ENCODE measurements around the gene OR1J2. TPM values are rescaled to one million over a fixed set of nuclear protein-coding genes. Genes with fewer than 3 reads are reported as not detected.

OR1J2 gene
- 0.42 TPM for total RNA-seq
- not detected for polyA plus RNA-seq

- H3K27me3 ChIP-seq (ENCODE audit: control insufficient read depth, insufficient read depth, low read length) = peaks cover 7% of the 10 kb centered on the region
- H3K9me3 ChIP-seq (ENCODE audit: control insufficient read depth in 2 of 2, low read length in 2 of 2) = no peaks in the 10 kb centered on the region
- H3K4me1 ChIP-seq (ENCODE audit: control insufficient read depth, insufficient read depth, low read length, poor library complexity, severe bottlenecking) = no peaks in the 10 kb centered on the region
- Mint-ChIP-seq H3K9me3 (peaks cover 0 to 2% (median 0%) of the 10 kb centered on the region in 7 donors), H3K36me3 (no peaks in the 10 kb centered on the region), H3K4me1 (no peaks in the 10 kb centered on the region), H3K27me3 (peaks cover 20% of the 10 kb centered on the region), H3K4me3 (no peak within 1 kb of the TSS), H3K27ac (peak within 1 kb of the TSS in 1 of 3 donors; percentile 5)
- no peak within 1 kb of the TSS for H3K4me3 ChIP-seq (ENCODE audit: low read depth, low read length)
- H3K27ac ChIP-seq (ENCODE audit: insufficient read depth, low read length, poor library complexity, severe bottlenecking) = no peak within 1 kb of the TSS
- ATAC-seq (ENCODE audit: low read depth in 2 of 2) (no peak), DNase-seq (no peak)
- no peaks in the 10 kb centered on the region for H3K36me3 ChIP-seq (ENCODE audit: control insufficient read depth, insufficient read depth, low read length)
Measured at GRCh38 chr9:122510502-122510901, at the start of gene OR1J2. TSS of gene OR1J2 (plus strand) at chr9:122510802. CDS start at chr9:122510802, 0 bp downstream.

- peaks cover 0 to 4% (median 0%) of the 10 kb centered on the region in 7 donors for H3K9me3 Mint-ChIP-seq
- H3K27me3 ChIP-seq (ENCODE audit: control insufficient read depth, insufficient read depth, low read length) = peaks cover 22% of the 10 kb centered on the region
- ATAC-seq (ENCODE audit: low read depth in 2 of 2) (no peak), DNase-seq (peak in 1 of 3 donors; percentile 51)
- peaks cover 5 to 11% (median 8%) of the 10 kb centered on the region in 4 donors for H3K4me1 Mint-ChIP-seq
- no peaks in the 10 kb centered on the region for H3K36me3 ChIP-seq (ENCODE audit: control insufficient read depth, insufficient read depth, low read length)
- H3K36me3 Mint-ChIP-seq = no peaks in the 10 kb centered on the region
- peak overlapping the region; percentile 56 for H3K27ac ChIP-seq (ENCODE audit: insufficient read depth, low read length, poor library complexity, severe bottlenecking)
- H3K4me1 ChIP-seq (ENCODE audit: control insufficient read depth, insufficient read depth, low read length, poor library complexity, severe bottlenecking) = no peaks in the 10 kb centered on the region
- peak overlapping the region in 3 of 4 donors; percentile 91 to 98 (median 91) for H3K4me3 Mint-ChIP-seq
- H3K27ac Mint-ChIP-seq = peak overlapping the region; percentile 89 to 97 (median 92)
- no peaks in the 10 kb centered on the region for H3K9me3 ChIP-seq (ENCODE audit: control insufficient read depth in 2 of 2, low read length in 2 of 2)
- peaks cover 58% of the 10 kb centered on the region for H3K27me3 Mint-ChIP-seq
- H3K4me3 ChIP-seq (ENCODE audit: low read depth, low read length) = peak overlapping the region; percentile 95
Measured at GRCh38 chr9:122463828-122464632, 46.6 kb upstream of the OR1J2 start.

- Histone ChIP-seq H3K4me1 (ENCODE audit: control insufficient read depth, insufficient read depth, low read length, poor library complexity, severe bottlenecking) (no peaks in the 10 kb centered on the region), H3K27ac (ENCODE audit: insufficient read depth, low read length, poor library complexity, severe bottlenecking) (peak overlapping the region; percentile 56), H3K9me3 (ENCODE audit: control insufficient read depth in 2 of 2, low read length in 2 of 2) (no peaks in the 10 kb centered on the region), H3K4me3 (ENCODE audit: low read depth, low read length) (peak overlapping the region; percentile 95), H3K27me3 (ENCODE audit: control insufficient read depth, insufficient read depth, low read length) (peaks cover 22% of the 10 kb centered on the region), H3K36me3 (ENCODE audit: control insufficient read depth, insufficient read depth, low read length) (no peaks in the 10 kb centered on the region)
- Mint-ChIP-seq H3K27me3 (peaks cover 59% of the 10 kb centered on the region), H3K4me1 (peaks cover 5 to 11% (median 8%) of the 10 kb centered on the region in 4 donors), H3K9me3 (peaks cover 0 to 4% (median 0%) of the 10 kb centered on the region in 7 donors), H3K27ac (peak overlapping the region; percentile 89 to 97 (median 92)), H3K4me3 (peak overlapping the region; percentile 84 to 98 (median 91)), H3K36me3 (no peaks in the 10 kb centered on the region)
- DNase-seq = peak; percentile 36 to 88 (median 72)
- peak; percentile 60 to 71 for ATAC-seq (ENCODE audit: low read depth in 2 of 2)
Measured at GRCh38 chr9:122464633-122465567, 45.7 kb upstream of the OR1J2 start.

- Mint-ChIP-seq H3K27me3 (peaks cover 57% of the 10 kb centered on the region), H3K27ac (peak overlapping the region in 1 of 3 donors; percentile 29), H3K9me3 (peaks cover 0 to 2% (median 0%) of the 10 kb centered on the region in 7 donors), H3K4me1 (peaks cover 5 to 11% (median 8%) of the 10 kb centered on the region in 4 donors), H3K4me3 (no peak overlapping the region), H3K36me3 (no peaks in the 10 kb centered on the region)
- Histone ChIP-seq H3K4me1 (ENCODE audit: control insufficient read depth, insufficient read depth, low read length, poor library complexity, severe bottlenecking) (no peaks in the 10 kb centered on the region), H3K27ac (ENCODE audit: insufficient read depth, low read length, poor library complexity, severe bottlenecking) (no peak overlapping the region), H3K27me3 (ENCODE audit: control insufficient read depth, insufficient read depth, low read length) (peaks cover 22% of the 10 kb centered on the region), H3K36me3 (ENCODE audit: control insufficient read depth, insufficient read depth, low read length) (no peaks in the 10 kb centered on the region), H3K9me3 (ENCODE audit: control insufficient read depth in 2 of 2, low read length in 2 of 2) (no peaks in the 10 kb centered on the region), H3K4me3 (ENCODE audit: low read depth, low read length) (no peak overlapping the region)
- no peak for DNase-seq
- no peak for ATAC-seq (ENCODE audit: low read depth in 2 of 2)
Measured at GRCh38 chr9:122466456-122466855, 44.1 kb upstream of the OR1J2 start.

GRCh38 chr9:122468735-122469134 is 41.9 kb upstream of the OR1J2 start:
- no peaks in the 10 kb centered on the region for H3K36me3 ChIP-seq (ENCODE audit: control insufficient read depth, insufficient read depth, low read length)
- no peak for ATAC-seq (ENCODE audit: low read depth in 2 of 2)
- no peak overlapping the region for H3K4me3 ChIP-seq (ENCODE audit: low read depth, low read length)
- no peaks in the 10 kb centered on the region for H3K36me3 Mint-ChIP-seq
- no peak overlapping the region for H3K27ac Mint-ChIP-seq
- peaks cover 0 to 2% (median 0%) of the 10 kb centered on the region in 7 donors for H3K9me3 Mint-ChIP-seq
- H3K4me1 Mint-ChIP-seq = peaks cover 5 to 11% (median 8%) of the 10 kb centered on the region in 4 donors
- no peak overlapping the region for H3K27ac ChIP-seq (ENCODE audit: insufficient read depth, low read length, poor library complexity, severe bottlenecking)
- peak overlapping the region in 1 of 4 donors; percentile 84 for H3K4me3 Mint-ChIP-seq
- peaks cover 39% of the 10 kb centered on the region for H3K27me3 Mint-ChIP-seq
- peaks cover 20% of the 10 kb centered on the region for H3K27me3 ChIP-seq (ENCODE audit: control insufficient read depth, insufficient read depth, low read length)
- H3K4me1 ChIP-seq (ENCODE audit: control insufficient read depth, insufficient read depth, low read length, poor library complexity, severe bottlenecking) = no peaks in the 10 kb centered on the region
- DNase-seq = no peak
- H3K9me3 ChIP-seq (ENCODE audit: control insufficient read depth in 2 of 2, low read length in 2 of 2) = no peaks in the 10 kb centered on the region

- peaks cover 40% of the 10 kb centered on the region for H3K27me3 Mint-ChIP-seq
- H3K9me3 ChIP-seq (ENCODE audit: control insufficient read depth in 2 of 2, low read length in 2 of 2) = no peaks in the 10 kb centered on the region
Measured at GRCh38 chr9:122474561-122474960, 36.0 kb upstream of the OR1J2 start.

GRCh38 chr9:122475717-122476116 is 34.9 kb upstream of the OR1J2 start:
- no peak overlapping the region for H3K27ac Mint-ChIP-seq

More at GRCh38 chr9:122474561-122474960, 36.0 kb upstream of the OR1J2 start:
- Histone ChIP-seq H3K4me3 (ENCODE audit: low read depth, low read length) (no peak overlapping the region), H3K27ac (ENCODE audit: insufficient read depth, low read length, poor library complexity, severe bottlenecking) (no peak overlapping the region), H3K27me3 (ENCODE audit: control insufficient read depth, insufficient read depth, low read length) (peaks cover 11% of the 10 kb centered on the region), H3K36me3 (ENCODE audit: control insufficient read depth, insufficient read depth, low read length) (no peaks in the 10 kb centered on the region), H3K4me1 (ENCODE audit: control insufficient read depth, insufficient read depth, low read length, poor library complexity, severe bottlenecking) (no peaks in the 10 kb centered on the region)
- DNase-seq (no peak), ATAC-seq (ENCODE audit: low read depth in 2 of 2) (no peak)
- Mint-ChIP-seq H3K4me3 (no peak overlapping the region), H3K9me3 (peaks cover 0 to 2% (median 0%) of the 10 kb centered on the region in 7 donors), H3K27ac (no peak overlapping the region), H3K4me1 (no peaks in the 10 kb centered on the region), H3K36me3 (no peaks in the 10 kb centered on the region)

More at GRCh38 chr9:122475717-122476116, 34.9 kb upstream of the OR1J2 start:
- ATAC-seq (ENCODE audit: low read depth in 2 of 2) = no peak
- Histone ChIP-seq H3K9me3 (ENCODE audit: control insufficient read depth in 2 of 2, low read length in 2 of 2) (no peaks in the 10 kb centered on the region), H3K27me3 (ENCODE audit: control insufficient read depth, insufficient read depth, low read length) (peaks cover 11% of the 10 kb centered on the region), H3K27ac (ENCODE audit: insufficient read depth, low read length, poor library complexity, severe bottlenecking) (no peak overlapping the region), H3K36me3 (ENCODE audit: control insufficient read depth, insufficient read depth, low read length) (no peaks in the 10 kb centered on the region), H3K4me1 (ENCODE audit: control insufficient read depth, insufficient read depth, low read length, poor library complexity, severe bottlenecking) (no peaks in the 10 kb centered on the region), H3K4me3 (ENCODE audit: low read depth, low read length) (no peak overlapping the region)
- no peaks in the 10 kb centered on the region for H3K36me3 Mint-ChIP-seq
- no peaks in the 10 kb centered on the region for H3K4me1 Mint-ChIP-seq
- no peak overlapping the region for H3K4me3 Mint-ChIP-seq
- H3K27me3 Mint-ChIP-seq = peaks cover 35% of the 10 kb centered on the region
- DNase-seq = no peak
- H3K9me3 Mint-ChIP-seq = no peaks in the 10 kb centered on the region

All from CD4-positive, CD25-positive, alpha-beta regulatory T cell (primary cell).